ENCODE data around the gene ITGB6. TPM values are rescaled to one million over a fixed set of nuclear protein-coding genes. Genes with fewer than 3 reads are reported as not detected.

The ITGB6 gene
- total RNA-seq, 2 donors from 2014 or later = 0.24 TPM; not detected in 1

- 81 to 84% methylated on average over 7 of the region's 7 CpGs for WGBS, 2 experiments (ENCODE audit: insufficient coverage in 1 of 2, insufficient read length in 1 of 2)
- Histone ChIP-seq H3K9ac (ENCODE audit: extremely low read depth, low read length, poor library complexity, severe bottlenecking) (no peak overlapping the region), H3K4me3 (ENCODE audit: low read length) (no peak overlapping the region), H3K36me3 (ENCODE audit: control insufficient read depth, insufficient read depth, low read length) (no peaks in the 10 kb centered on the region), H3K27me3 (ENCODE audit: control insufficient read depth, insufficient read depth, low read length, poor library complexity, severe bottlenecking) (no peaks in the 10 kb centered on the region), H3K9me3 (ENCODE audit: control insufficient read depth, low read length) (no peaks in the 10 kb centered on the region), H3K27ac (ENCODE audit: low read depth, low read length) (no peak overlapping the region), H3K4me1 (ENCODE audit: control insufficient read depth, insufficient read depth, low read length) (peaks cover 10% of the 10 kb centered on the region)
- Mint-ChIP-seq H3K36me3 (ENCODE audit: low read depth) (no peaks in the 10 kb centered on the region), H3K4me3 (no peak overlapping the region), H3K27ac (no peak overlapping the region), H3K4me1 (peaks cover 34% of the 10 kb centered on the region), H3K27me3 (ENCODE audit: insufficient read depth) (peaks cover 5% of the 10 kb centered on the region), H3K9me3 (no peaks in the 10 kb centered on the region)
- TF ChIP-seq CTCF (conservative IDR thresholded peaks at IDR 0.05) = no peak
- no peak for DNase-seq
These were observed 22.6 kb upstream of the ITGB6 start for GRCh38 chr2:160222546-160223283.

GRCh38 chr2:160221391-160222276 is 21.6 kb upstream of the ITGB6 start:
- no peak overlapping the region for H3K4me3 ChIP-seq (ENCODE audit: low read length)
- H3K4me1 ChIP-seq (ENCODE audit: control insufficient read depth, insufficient read depth, low read length) = peaks cover 10% of the 10 kb centered on the region
- H3K36me3 ChIP-seq (ENCODE audit: control insufficient read depth, insufficient read depth, low read length) = no peaks in the 10 kb centered on the region
- 87 to 94% methylated on average over 8 to 11 of the region's 12 CpGs for WGBS, 2 experiments (ENCODE audit: insufficient coverage in 1 of 2, insufficient read length in 1 of 2)
- Mint-ChIP-seq H3K27me3 (ENCODE audit: insufficient read depth) (peaks cover 5% of the 10 kb centered on the region), H3K4me3 (no peak overlapping the region), H3K9me3 (no peaks in the 10 kb centered on the region), H3K4me1 (peaks cover 34% of the 10 kb centered on the region), H3K36me3 (ENCODE audit: low read depth) (no peaks in the 10 kb centered on the region), H3K27ac (no peak overlapping the region)
- no peak overlapping the region for H3K27ac ChIP-seq (ENCODE audit: low read depth, low read length)
- TF ChIP-seq CTCF (conservative IDR thresholded peaks at IDR 0.05) = no peak
- no peaks in the 10 kb centered on the region for H3K27me3 ChIP-seq (ENCODE audit: control insufficient read depth, insufficient read depth, low read length, poor library complexity, severe bottlenecking)
- no peak for DNase-seq
- H3K9me3 ChIP-seq (ENCODE audit: control insufficient read depth, low read length) = no peaks in the 10 kb centered on the region
- H3K9ac ChIP-seq (ENCODE audit: extremely low read depth, low read length, poor library complexity, severe bottlenecking) = no peak overlapping the region

GRCh38 chr2:160220545-160221009 is 20.5 kb upstream of the ITGB6 start:
- no peak for TF ChIP-seq CTCF (conservative IDR thresholded peaks at IDR 0.05)
- Histone ChIP-seq H3K9me3 (ENCODE audit: control insufficient read depth, low read length) (no peaks in the 10 kb centered on the region), H3K4me3 (ENCODE audit: low read length) (no peak overlapping the region), H3K4me1 (ENCODE audit: control insufficient read depth, insufficient read depth, low read length) (peaks cover 10% of the 10 kb centered on the region), H3K27me3 (ENCODE audit: control insufficient read depth, insufficient read depth, low read length, poor library complexity, severe bottlenecking) (no peaks in the 10 kb centered on the region), H3K9ac (ENCODE audit: extremely low read depth, low read length, poor library complexity, severe bottlenecking) (no peak overlapping the region), H3K36me3 (ENCODE audit: control insufficient read depth, insufficient read depth, low read length) (no peaks in the 10 kb centered on the region), H3K27ac (ENCODE audit: low read depth, low read length) (no peak overlapping the region)
- peak; percentile 64 for DNase-seq
- Mint-ChIP-seq H3K27me3 (ENCODE audit: insufficient read depth) (peaks cover 3% of the 10 kb centered on the region), H3K36me3 (ENCODE audit: low read depth) (no peaks in the 10 kb centered on the region), H3K27ac (peak overlapping the region; percentile 41), H3K4me3 (no peak overlapping the region), H3K4me1 (peaks cover 34% of the 10 kb centered on the region), H3K9me3 (no peaks in the 10 kb centered on the region)
- 29 to 66% methylated on average over 2 to 4 of the region's 4 CpGs for WGBS, 2 experiments (ENCODE audit: insufficient coverage in 1 of 2, insufficient read length in 1 of 2)
